Right lobe of liver (tissue), 6 donors: ENCODE data around the gene ACYP1. TPM values are rescaled to one million over a fixed set of nuclear protein-coding genes. Genes with fewer than 3 reads are reported as not detected.
A peak's percentile ranks its signal among the peaks of the same experiment; 100 is the strongest.

Source experiments
- ATAC-seq, 4 donors: fragments of 200-7000 bp; cut with Tn5 transposase; one replicate each; pipeline ENCODE4 v1.9.1; 2020; ENCODE audit warnings: mild to moderate bottlenecking in 4 of 4, moderate library complexity in 4 of 4
- DNase-seq, 3 donors: peaks; one replicate each; pipeline ENCODE4 v3.0.0-alpha.2; 2020
- H3K27ac ChIP-seq, 3 donors: fragments of 200-600 bp; one replicate each; pipeline ENCODE4 v1.8.0; 2022
- H3K27me3 ChIP-seq, 2 donors: fragments of 200-600 bp; one replicate each; pipeline ENCODE4 v1.8.0; 2022
- H3K36me3 ChIP-seq, 4 donors: fragments of 200-600 bp; sonication (generic) in 1 of 4; one replicate each; pipeline versions ENCODE4 v1.5.1 to v1.8.0; 2017 to 2022; ENCODE audit warnings: control low read depth in 1 of 4
- H3K4me1 ChIP-seq, 4 donors: fragments of 200-600 bp; sonication (generic) in 1 of 4; one replicate each; pipeline versions ENCODE4 v1.5.1 to v1.8.0; 2017 to 2022; ENCODE audit warnings: control low read depth in 1 of 4
- H3K4me3 ChIP-seq, 3 donors: fragments of 200-600 bp; one replicate each; pipeline ENCODE4 v1.8.0; 2022
- H3K9me3 ChIP-seq, 4 donors: fragments of 200-600 bp; sonication (generic) in 1 of 4; one replicate each; pipeline versions ENCODE4 v1.5.1 to v1.8.0; 2017 to 2022; ENCODE audit warnings: control low read depth in 1 of 4
- POLR2A ChIP-seq: fragments of 450-650 bp; IDR thresholded peaks from one replicate; pipeline ENCODE4 v1.6.1; 2017; ENCODE audit warnings: antibody characterized with exemption, mild to moderate bottlenecking
- WGBS: methylation state at CpG from one replicate; pipeline ENCODE4 v1.1.6; 2018; ENCODE audit warnings: low coverage, low lambda C conversion rate; ENCODE audit not compliant: insufficient coverage; ENCODE audit errors: missing lambda C conversion rate; 5-methylcytosine and 5-hydroxymethylcytosine counted together
- intact Hi-C, 2 donors: fragments of 100-400 bp; cut with DNase I; formaldehyde crosslinking; loops; one replicate each; pipeline versions ENCODE4 v1.11.2 to v1.14.1; 2022
- total RNA-seq, 6 experiments: library from RNA; depleted of rRNA in 2 of 6; stranded (reverse); fragments of >200 nt in 2 of 6; fragmentation: NEBNext Ultra II Directional in 3 of 6; extraction: Animal tissue kit (Norgen Biotek cat#: 25700) in 3 of 6; gene quantifications; one replicate each; pipeline versions ENCODE4 v1.1.0 to v1.2.4, GENCODE V29; 2016 to 2023
- TF ChIP-seq, protein P1 (sequence below), 4 donors: fragments of 200-600 bp in 3 of 4; fragments of 450-650 bp in 1 of 4; IDR thresholded peaks; one replicate each; pipeline versions ENCODE4 v1.5.1 to v1.8.0; 2016 to 2022; ENCODE audit warnings: antibody characterized with exemption in 4 of 4, mild to moderate bottlenecking in 2 of 4
- donor health status: DM: no; HTN: yes; CAD: no.
- donor health status: DM: no; HTN: no; CAD: no.
- donor health status: DM: no; HTN: no; CAD: no.
- donor health status: DM: no; HTN: yes; CAD: no.
- donor health status: DM: no; HTN: yes; CAD: no.

The ACYP1 gene
- total RNA-seq, 6 experiments from 2014 or later = 1.7 to 6.6 (median 3.6) TPM

DNA sequence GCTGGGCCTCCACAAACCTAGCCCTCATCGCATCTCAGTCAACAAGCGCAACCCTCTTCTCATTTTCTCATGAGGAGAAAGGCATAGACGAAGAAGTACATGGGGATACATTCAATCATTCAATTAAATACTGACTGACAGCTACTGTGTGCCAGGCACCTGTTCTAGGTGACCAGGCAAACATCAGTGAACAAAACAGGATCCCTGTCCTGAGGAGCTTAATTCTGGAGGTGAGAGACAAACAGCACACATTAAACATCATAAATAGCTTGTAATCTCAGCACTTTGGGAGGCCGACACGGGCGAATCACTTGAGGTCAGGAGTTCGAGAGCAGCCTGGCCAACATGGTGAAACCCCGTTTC lies 362 bp upstream of the ACYP1 start:
- TF ChIP-seq, protein P1, sequence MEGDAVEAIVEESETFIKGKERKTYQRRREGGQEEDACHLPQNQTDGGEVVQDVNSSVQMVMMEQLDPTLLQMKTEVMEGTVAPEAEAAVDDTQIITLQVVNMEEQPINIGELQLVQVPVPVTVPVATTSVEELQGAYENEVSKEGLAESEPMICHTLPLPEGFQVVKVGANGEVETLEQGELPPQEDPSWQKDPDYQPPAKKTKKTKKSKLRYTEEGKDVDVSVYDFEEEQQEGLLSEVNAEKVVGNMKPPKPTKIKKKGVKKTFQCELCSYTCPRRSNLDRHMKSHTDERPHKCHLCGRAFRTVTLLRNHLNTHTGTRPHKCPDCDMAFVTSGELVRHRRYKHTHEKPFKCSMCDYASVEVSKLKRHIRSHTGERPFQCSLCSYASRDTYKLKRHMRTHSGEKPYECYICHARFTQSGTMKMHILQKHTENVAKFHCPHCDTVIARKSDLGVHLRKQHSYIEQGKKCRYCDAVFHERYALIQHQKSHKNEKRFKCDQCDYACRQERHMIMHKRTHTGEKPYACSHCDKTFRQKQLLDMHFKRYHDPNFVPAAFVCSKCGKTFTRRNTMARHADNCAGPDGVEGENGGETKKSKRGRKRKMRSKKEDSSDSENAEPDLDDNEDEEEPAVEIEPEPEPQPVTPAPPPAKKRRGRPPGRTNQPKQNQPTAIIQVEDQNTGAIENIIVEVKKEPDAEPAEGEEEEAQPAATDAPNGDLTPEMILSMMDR (IDR thresholded peaks at IDR 0.05) = no peak
- TF ChIP-seq POLR2A = no peak
- peaks cover 0 to 15% (median 6%) of the 10 kb centered on the region in 4 donors for H3K4me1 ChIP-seq
- H3K27ac ChIP-seq = no peak overlapping the region
- no peak for DNase-seq
- no peaks in the 10 kb centered on the region for H3K9me3 ChIP-seq
- intact Hi-C loops = no loop called here
- ATAC-seq = no peak
- WGBS = 49% methylated on average over 6 of the region's 8 CpGs
- H3K36me3 ChIP-seq = no peaks in the 10 kb centered on the region
- no peaks in the 10 kb centered on the region for H3K27me3 ChIP-seq
- peak overlapping the region; percentile 54 to 92 (median 79) for H3K4me3 ChIP-seq

DNA sequence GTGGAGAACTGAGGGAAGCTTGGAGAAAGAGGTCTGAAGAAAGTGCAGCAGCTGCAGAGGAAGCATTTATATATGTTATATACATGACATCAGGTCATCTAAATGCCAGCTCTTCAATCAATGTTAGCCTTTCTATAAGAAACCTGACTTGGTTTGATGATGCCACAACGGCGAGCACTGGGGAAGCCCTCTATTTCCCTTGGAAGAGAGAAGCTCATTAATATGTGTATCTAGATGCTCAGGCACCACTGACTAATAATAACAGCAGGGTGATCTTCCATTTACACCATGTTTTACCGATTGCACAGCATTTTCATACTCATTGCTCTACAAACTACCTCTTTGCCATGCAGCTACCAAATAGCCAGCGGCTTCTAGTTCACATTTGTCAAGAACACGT lies 811 bp downstream of the ACYP1 start:
- ATAC-seq (no peak), DNase-seq (no peak)
- WGBS = 39% methylated on average over 5 of the region's 5 CpGs
- H3K36me3 ChIP-seq = no peaks in the 10 kb centered on the region
- peaks cover 0 to 13% (median 6%) of the 10 kb centered on the region in 4 donors for H3K4me1 ChIP-seq
- intact Hi-C loops = no loop called here
- no peak overlapping the region for H3K27ac ChIP-seq
- no peaks in the 10 kb centered on the region for H3K9me3 ChIP-seq
- no peak for TF ChIP-seq POLR2A
- TF ChIP-seq, protein P1 (IDR thresholded peaks at IDR 0.05) = no peak
- H3K27me3 ChIP-seq = no peaks in the 10 kb centered on the region
- H3K4me3 ChIP-seq = peak overlapping the region in 2 of 3 donors; percentile 54 to 92

DNA sequence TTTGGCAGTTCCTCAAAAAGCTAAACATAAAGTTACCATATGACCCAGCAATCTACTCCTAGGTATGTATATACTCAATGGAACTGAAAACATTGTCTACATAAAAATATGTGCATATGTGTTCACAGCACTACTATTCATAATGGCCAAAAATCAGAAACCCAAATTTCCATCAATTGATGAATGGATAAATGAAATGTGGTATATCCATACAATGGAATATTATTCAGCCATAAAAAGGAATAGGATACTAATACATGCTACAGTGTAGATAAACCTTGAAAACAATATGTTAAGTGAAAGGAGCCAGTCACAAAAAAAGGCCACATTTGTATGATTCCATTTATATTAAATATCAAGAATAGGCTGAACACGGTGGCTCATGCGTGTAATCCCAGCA lies 3.4 kb downstream of the ACYP1 start:
- no peak overlapping the region for H3K4me3 ChIP-seq
- H3K27ac ChIP-seq = no peak overlapping the region
- WGBS = 67% methylated on average over 2 of the region's 2 CpGs
- H3K36me3 ChIP-seq = no peaks in the 10 kb centered on the region
- DNase-seq (no peak), ATAC-seq (no peak)
- H3K27me3 ChIP-seq = no peaks in the 10 kb centered on the region
- intact Hi-C loops = no loop called here
- no peak for TF ChIP-seq POLR2A
- TF ChIP-seq, protein P1 (IDR thresholded peaks at IDR 0.05) = no peak
- H3K4me1 ChIP-seq = peaks cover 0 to 9% (median 2%) of the 10 kb centered on the region in 4 donors
- no peaks in the 10 kb centered on the region for H3K9me3 ChIP-seq

DNA sequence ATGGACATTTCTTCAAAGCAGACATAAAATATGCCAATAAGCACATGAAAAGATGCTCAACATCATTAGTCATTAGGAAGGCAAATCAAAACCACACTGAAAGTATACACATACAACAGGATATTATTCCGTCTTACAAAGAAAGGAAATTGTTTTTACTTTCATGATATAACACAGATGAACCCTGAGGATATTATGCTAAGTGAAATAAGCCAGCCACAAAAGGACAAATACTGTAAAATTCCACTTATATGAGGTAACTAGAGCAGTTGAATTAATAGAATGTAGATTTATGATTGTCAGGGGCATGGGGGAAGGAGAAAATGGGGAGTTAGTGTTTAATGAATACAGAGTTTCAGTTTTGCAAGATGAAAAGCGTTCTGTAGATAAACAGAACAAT lies 4.2 kb downstream of the ACYP1 start:
- Histone ChIP-seq H3K9me3 (no peaks in the 10 kb centered on the region), H3K36me3 (no peaks in the 10 kb centered on the region), H3K27me3 (no peaks in the 10 kb centered on the region), H3K4me3 (no peak overlapping the region), H3K4me1 (peaks cover 0 to 9% (median 2%) of the 10 kb centered on the region in 4 donors), H3K27ac (no peak overlapping the region)
- WGBS = 81% methylated on average over 2 of the region's 2 CpGs
- no peak for ATAC-seq
- intact Hi-C loops = no loop called here
- TF ChIP-seq, protein P1 (IDR thresholded peaks at IDR 0.05) = no peak
- TF ChIP-seq POLR2A = no peak
- DNase-seq = no peak

DNA sequence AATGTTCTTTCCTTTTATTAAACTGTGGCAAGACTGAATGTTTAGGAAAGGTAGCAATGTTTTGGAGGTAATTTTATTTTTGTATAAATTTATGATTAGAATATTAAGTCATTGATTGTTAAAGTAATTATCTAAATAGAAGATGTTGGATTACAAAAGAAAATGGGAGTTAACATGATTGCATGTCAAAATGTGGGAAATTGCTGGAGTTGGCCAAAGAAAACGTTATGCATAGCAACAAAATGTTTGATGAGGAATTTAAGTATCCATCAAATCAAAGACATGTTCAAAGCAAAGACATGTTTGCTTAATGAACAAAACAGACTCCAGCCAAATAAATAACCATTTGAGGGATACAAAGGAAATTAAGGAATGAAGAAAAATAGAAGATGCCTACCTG lies 9.4 kb downstream of the ACYP1 start:
- intact Hi-C loops = no loop called here
- 89% methylated on average over 1 of the region's 1 CpG for WGBS
- Histone ChIP-seq H3K4me1 (peaks cover 0 to 7% (median 3%) of the 10 kb centered on the region in 4 donors), H3K9me3 (no peaks in the 10 kb centered on the region), H3K36me3 (no peaks in the 10 kb centered on the region), H3K27ac (no peak overlapping the region), H3K4me3 (no peak overlapping the region), H3K27me3 (no peaks in the 10 kb centered on the region)
- TF ChIP-seq, protein P1 (IDR thresholded peaks at IDR 0.05) = no peak
- TF ChIP-seq POLR2A = no peak
- ATAC-seq (no peak), DNase-seq (no peak)
